ENCODE results near the gene EML3. TPM values are rescaled to one million over a fixed set of nuclear protein-coding genes. Genes with fewer than 3 reads are reported as not detected.

EML3 gene
- total RNA-seq, 1 donor from 2014 or later, result 164 TPM

DNA sequence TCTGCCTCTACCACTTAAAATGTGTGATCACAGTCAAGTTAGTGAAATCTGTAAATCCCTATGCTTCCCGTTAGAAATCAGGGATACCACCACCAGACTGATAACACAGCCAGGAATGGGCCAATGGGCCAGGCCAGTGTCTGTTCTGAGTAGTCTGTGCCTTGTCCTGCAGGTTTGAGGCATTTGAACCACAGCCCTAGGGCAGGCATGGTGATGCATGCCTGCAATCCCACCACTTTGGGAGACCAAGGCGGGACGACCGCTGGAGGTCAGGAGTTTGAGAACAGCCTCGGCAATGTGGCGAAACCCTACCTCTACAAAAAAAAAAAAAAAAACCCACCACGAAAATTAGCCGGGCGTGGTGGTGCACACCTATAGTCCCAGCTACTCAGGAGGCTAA is 53.9 kb downstream of the EML3 start:
- Mint-ChIP-seq H3K27me3 (ENCODE audit: insufficient read depth) (no peaks in the 10 kb centered on the region), H3K4me3 (peak overlapping the region; percentile 9), H3K36me3 (ENCODE audit: low read depth) (peaks cover 43% of the 10 kb centered on the region), H3K4me1 (ENCODE audit: low read depth) (peaks cover 78% of the 10 kb centered on the region), H3K9me3 (no peaks in the 10 kb centered on the region), H3K27ac (peak overlapping the region; percentile 74)
- intact Hi-C loops (cut with micrococcal nuclease), result loop anchor here (5.0 kb wide), 2 partner anchors 299 to 591 kb away; partner anchors contain the start of gene FTH1
- no peak for DNase-seq (ENCODE audit: low spot score)

DNA sequence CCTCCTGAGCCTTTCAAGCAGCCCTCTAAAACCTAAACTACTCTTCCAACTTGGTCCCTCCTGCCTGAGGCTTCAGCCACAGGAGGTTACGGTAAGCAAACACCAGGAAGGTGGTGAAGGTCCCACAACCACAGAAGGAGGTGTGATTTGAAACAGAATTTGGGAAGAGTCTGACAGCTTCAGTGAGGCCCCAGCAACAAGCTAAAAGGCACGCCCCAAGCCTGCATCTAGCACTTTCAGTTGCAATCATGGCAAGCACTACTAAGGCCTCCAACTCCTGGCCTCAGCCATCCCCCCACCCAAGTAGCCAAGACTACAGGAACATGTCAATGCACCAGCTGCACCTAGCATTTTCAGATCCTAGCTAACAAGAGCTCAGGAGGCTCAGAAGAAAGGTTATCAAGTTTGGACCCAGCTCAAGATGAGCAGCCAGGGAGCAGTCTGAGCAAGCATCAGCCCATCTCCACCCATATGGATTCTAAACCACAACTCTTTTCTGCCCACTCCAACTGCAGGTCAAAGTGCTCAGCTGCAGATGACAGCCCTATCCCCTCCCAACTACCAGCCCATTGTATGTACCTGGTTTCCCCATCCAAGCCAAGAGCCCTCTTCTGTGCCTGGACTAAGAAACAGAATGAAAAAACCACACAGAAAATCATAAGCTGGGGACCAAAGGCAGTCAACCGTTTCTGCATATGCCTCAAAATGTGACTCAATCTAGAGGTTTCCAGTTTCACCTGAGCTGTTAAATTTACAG is 55.5 kb downstream of the EML3 start:
- Mint-ChIP-seq H3K9me3 (no peaks in the 10 kb centered on the region), H3K36me3 (ENCODE audit: low read depth) (peaks cover 39% of the 10 kb centered on the region), H3K4me3 (peak overlapping the region; percentile 73), H3K27ac (peak overlapping the region; percentile 99), H3K27me3 (ENCODE audit: insufficient read depth) (no peaks in the 10 kb centered on the region), H3K4me1 (ENCODE audit: low read depth) (peaks cover 91% of the 10 kb centered on the region)
- DNase-seq (ENCODE audit: low spot score), result peak; percentile 82
- intact Hi-C loops (cut with micrococcal nuclease), result loop anchor here (1.0 to 5.0 kb wide), 9 partner anchors 11 to 590 kb away; partner anchors contain the start of genes AHNAK, C11orf98, CSKMT and EEF1G

DNA sequence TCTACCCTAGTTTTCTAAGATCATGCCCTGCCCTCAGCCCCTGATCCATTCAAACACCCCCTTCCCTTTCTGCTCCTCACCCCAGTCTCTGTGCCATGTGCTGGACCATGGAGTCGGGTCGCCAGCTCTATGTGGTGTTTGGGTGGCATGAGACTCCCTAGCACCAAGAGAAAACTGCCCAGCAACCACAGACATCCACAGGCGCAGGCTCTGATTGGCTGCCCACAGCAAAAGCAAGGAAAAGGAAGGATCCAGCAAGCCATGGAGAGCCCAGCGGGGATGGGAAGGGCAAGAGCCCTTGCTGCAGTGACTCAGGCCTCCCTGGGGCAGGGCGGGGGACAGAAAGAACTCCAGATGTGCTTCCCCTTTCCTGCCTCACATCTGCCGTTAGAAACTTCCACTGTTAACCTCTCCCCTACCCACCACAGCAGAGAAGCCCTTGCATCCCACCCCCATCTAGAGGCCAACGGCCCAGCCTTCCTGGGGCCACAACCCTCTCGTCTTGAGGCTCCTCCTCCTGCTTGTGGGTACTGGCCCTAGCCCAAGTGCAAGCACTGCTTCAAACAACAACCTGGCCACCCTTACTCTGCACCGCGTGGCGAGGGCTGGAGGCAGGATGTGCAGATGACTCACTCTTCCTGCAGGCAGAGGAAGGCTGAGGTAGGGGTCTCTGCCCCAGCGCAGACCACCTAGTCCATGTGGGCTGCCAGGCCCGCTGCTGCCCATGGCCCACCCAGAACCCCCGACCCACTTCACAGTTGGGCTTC is 56.3 kb downstream of the EML3 start:
- Mint-ChIP-seq H3K27me3 (ENCODE audit: insufficient read depth) (no peaks in the 10 kb centered on the region), H3K4me3 (peak overlapping the region; percentile 73), H3K9me3 (no peaks in the 10 kb centered on the region), H3K4me1 (ENCODE audit: low read depth) (peaks cover 93% of the 10 kb centered on the region), H3K36me3 (ENCODE audit: low read depth) (peaks cover 36% of the 10 kb centered on the region), H3K27ac (peak overlapping the region; percentile 99)
- intact Hi-C loops (cut with micrococcal nuclease), result loop anchor here (1.0 to 5.0 kb wide), 6 partner anchors 10 to 589 kb away; partner anchors contain the start of genes AHNAK, C11orf98, CSKMT and FTH1
- peak; percentile 87 for DNase-seq (ENCODE audit: low spot score)

DNA sequence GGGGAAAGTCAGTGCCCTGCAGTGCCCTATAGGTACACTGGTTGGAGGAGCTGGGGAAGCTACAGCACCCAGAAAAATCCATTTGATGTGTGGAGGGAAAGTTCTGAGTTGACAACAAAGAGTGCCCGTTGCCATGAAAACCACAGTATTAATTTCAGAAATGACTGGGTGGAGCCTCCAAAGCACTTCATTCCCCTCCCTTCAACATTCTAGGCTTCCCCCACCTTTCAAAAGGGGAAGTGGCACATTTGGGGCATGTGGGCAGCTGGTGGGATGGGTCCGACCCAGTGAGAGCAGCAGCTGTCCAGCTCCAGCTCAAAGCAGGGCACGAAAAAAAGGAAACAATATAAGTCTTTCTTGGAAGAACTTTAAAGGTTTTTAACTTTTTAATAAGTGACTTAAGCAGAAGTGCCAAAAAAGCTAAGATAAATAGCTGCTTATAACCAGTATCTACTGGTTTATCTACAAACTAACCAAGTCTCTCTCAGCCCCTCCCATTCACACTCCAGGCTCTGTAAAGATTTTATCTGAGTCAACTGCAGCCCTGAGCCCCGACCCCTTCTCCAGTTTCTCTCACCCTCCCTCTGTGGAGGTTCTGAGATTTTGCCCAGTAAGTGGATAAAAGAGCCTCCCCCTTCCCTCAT is 57.0 kb downstream of the EML3 start:
- no peaks in the 10 kb centered on the region for H3K9me3 Mint-ChIP-seq
- peak overlapping the region; percentile 99 for H3K27ac Mint-ChIP-seq
- no peaks in the 10 kb centered on the region for H3K27me3 Mint-ChIP-seq (ENCODE audit: insufficient read depth)
- intact Hi-C loops (cut with micrococcal nuclease), result loop anchor here (1.0 to 5.0 kb wide), 7 partner anchors 9 to 588 kb away; partner anchors contain the start of genes AHNAK, C11orf98, CSKMT and FTH1
- peaks cover 32% of the 10 kb centered on the region for H3K36me3 Mint-ChIP-seq (ENCODE audit: low read depth)
- peaks cover 95% of the 10 kb centered on the region for H3K4me1 Mint-ChIP-seq (ENCODE audit: low read depth)
- H3K4me3 Mint-ChIP-seq, result peak overlapping the region; percentile 73
- DNase-seq (ENCODE audit: low spot score), result peak; percentile 67

DNA sequence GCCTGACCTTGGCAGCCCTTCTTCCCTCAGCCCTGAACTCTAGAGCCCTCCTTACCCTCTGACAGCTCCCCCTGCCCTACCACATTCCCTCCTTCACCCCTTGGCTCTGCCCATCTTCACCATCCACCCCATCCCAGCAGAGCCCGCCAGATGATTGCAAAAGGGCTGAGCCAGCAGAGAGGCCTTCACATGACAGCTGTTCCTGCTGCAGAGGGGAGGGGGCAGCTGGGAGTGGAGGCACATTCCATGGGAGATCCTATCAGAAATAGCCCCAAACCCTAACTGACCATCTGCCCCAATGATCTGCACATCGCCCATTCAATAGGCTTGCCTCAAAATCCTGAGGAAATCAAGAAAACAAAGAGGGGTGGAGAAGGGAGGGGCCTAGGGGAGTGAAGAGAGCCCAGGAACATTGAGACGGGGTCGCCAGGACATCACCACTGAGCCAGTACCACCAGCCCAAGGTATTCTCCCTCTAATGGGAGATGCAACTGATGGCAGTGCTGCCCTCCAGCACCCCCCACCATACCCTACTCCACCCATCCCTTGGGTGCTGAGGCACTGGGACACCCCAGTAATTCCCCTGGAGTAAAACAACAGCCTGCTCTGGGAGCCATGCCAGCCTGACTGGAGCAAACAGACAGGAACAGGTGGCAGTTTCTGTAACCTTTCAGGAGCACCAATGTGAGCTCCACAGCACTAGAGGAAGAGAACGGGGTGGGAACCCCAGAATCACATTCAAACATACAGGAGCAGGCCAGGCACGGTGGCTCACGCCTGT is 58.0 kb downstream of the EML3 start:
- no peak for DNase-seq (ENCODE audit: low spot score)
- peaks cover 23% of the 10 kb centered on the region for H3K36me3 Mint-ChIP-seq (ENCODE audit: low read depth)

DNA sequence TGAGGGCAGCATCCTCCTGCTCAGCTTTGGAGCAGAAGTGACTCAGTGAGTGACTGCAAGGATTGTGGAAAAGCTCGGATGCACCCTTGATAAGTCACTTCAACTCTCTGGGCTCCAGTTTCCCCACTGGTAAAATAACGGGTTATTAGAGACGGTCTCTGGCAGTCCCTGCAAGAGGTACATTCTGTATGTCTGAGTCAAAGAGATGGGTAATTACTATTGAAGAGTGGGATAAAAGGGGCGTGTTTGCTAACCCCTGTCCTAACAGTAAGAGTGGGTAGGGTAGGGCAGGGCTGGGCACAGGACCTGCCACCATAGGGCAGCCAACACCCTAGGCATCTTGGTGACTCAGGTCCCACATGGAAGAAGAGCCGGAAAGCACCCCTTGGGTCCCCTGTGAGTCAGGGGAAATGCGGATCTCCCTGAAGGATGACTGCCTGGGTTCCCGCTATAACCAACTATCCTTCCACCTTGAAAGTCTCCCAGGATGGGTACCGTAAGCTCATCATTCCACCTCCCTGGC is 58.7 kb downstream of the EML3 start:
- H3K9me3 Mint-ChIP-seq, result no peaks in the 10 kb centered on the region
- intact Hi-C loops (cut with micrococcal nuclease), result loop anchor here (2.0 to 5.0 kb wide), 2 partner anchors 327 to 1118 kb away; partner anchors contain the start of genes ATL3 and SLC3A2
- H3K4me3 Mint-ChIP-seq, result peak overlapping the region; percentile 71
- H3K4me1 Mint-ChIP-seq (ENCODE audit: low read depth), result peaks cover 88% of the 10 kb centered on the region
- peaks cover 16% of the 10 kb centered on the region for H3K36me3 Mint-ChIP-seq (ENCODE audit: low read depth)
- peak overlapping the region; percentile 99 for H3K27ac Mint-ChIP-seq
- peaks cover 8% of the 10 kb centered on the region for H3K27me3 Mint-ChIP-seq (ENCODE audit: insufficient read depth)
- no peak for DNase-seq (ENCODE audit: low spot score)

More for the DNA sequence above, 58.0 kb downstream of the EML3 start:
- intact Hi-C loops (cut with micrococcal nuclease), result loop anchor here (2.0 to 5.0 kb wide), 4 partner anchors 303 to 1118 kb away; partner anchors contain the start of genes ATL3, FTH1 and SLC3A2
- H3K4me3 Mint-ChIP-seq, result peak overlapping the region; percentile 59
- no peaks in the 10 kb centered on the region for H3K9me3 Mint-ChIP-seq
- peaks cover 7% of the 10 kb centered on the region for H3K27me3 Mint-ChIP-seq (ENCODE audit: insufficient read depth)
- H3K27ac Mint-ChIP-seq, result peak overlapping the region; percentile 99
- H3K4me1 Mint-ChIP-seq (ENCODE audit: low read depth), result peaks cover 95% of the 10 kb centered on the region

DNA sequence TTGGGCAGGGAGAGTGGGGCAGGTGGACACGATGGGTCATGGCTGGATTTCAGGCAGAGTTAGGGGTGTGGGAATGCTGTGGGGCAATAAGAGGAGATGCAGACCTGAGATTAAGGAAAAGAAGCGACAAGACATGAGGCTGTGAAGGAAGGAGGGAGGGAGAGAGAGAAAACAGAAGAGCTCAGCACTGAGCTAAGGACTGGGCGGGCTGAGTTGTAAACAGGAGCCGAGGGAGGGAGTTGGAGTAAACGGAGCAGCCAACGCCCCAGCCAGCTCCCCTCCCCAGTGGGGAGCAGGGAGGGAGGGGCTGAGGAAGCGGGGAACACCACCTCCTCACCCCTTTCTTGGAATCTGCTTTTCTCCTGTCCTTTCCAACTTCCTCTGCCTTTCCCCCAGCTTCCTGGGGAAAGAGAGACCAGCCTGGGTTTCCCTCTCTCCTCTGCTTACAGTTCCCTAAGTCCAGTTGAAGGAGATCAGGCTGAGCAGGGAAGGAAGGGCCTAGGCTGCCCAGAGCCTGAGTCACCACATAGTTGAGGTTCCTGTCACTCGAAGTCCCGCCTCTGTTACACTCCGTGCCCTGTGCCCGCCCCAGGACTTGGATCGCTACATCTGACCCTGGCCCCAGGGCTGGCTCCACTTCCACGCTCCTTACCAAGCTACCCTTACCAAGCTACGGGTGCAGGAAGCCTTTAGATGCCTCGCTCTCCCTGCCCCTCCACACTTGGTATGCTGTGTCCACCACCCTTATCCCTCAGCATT is 59.3 kb downstream of the EML3 start:
- Mint-ChIP-seq H3K4me3 (peak overlapping the region; percentile 71), H3K36me3 (ENCODE audit: low read depth) (peaks cover 12% of the 10 kb centered on the region), H3K27ac (peak overlapping the region; percentile 99), H3K27me3 (ENCODE audit: insufficient read depth) (peaks cover 12% of the 10 kb centered on the region), H3K4me1 (ENCODE audit: low read depth) (peaks cover 84% of the 10 kb centered on the region), H3K9me3 (no peaks in the 10 kb centered on the region)
- intact Hi-C loops (cut with micrococcal nuclease), result loop anchor here (5.0 kb wide), 1 partner anchor 1119 kb away; the partner anchor contains the start of gene ATL3
- DNase-seq (ENCODE audit: low spot score), result peak; percentile 56

DNA sequence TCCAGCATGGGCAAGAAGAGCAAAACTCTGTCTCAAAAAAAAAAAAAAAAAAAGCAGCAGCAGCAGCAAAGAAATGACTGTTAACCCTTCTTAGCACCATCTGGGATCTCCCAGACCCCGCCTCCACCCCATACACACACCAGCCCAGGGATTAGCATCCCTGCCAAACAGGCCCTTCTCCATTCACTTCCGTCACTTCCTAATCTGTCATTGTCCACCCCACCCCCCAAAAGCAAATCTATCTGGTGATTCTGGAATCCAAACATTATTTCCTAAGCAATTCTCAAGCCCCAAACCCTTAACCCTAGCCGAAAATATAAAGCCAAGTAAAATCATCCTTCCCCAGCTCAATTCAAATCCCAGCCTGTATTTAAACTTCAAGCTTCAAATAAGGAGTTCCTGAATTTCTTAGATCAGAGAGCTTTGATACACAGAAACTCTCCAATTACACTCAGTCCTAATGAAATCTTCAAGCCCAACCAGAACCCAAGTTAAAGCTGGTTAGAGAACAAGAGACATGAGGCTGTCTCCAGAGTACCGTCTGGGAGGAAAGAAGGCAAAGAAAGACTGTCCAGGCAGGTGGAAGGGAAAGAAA is 60.0 kb downstream of the EML3 start:
- Mint-ChIP-seq H3K4me3 (peak overlapping the region; percentile 71), H3K36me3 (ENCODE audit: low read depth) (peaks cover 12% of the 10 kb centered on the region), H3K27ac (peak overlapping the region; percentile 99), H3K9me3 (no peaks in the 10 kb centered on the region), H3K4me1 (ENCODE audit: low read depth) (peaks cover 88% of the 10 kb centered on the region), H3K27me3 (ENCODE audit: insufficient read depth) (peaks cover 12% of the 10 kb centered on the region)
- no peak for DNase-seq (ENCODE audit: low spot score)
- intact Hi-C loops (cut with micrococcal nuclease), result loop anchor here (1.0 to 5.0 kb wide), 2 partner anchors 289 to 1120 kb away; partner anchors contain the start of gene ATL3

Other genes with a start within 250 kb of the EML3 start
- not detected in 2 replicates for gene SCGB1A1, start 193.7 kb downstream of the EML3 start, total RNA-seq
- gene AHNAK, start 66.0 kb downstream of the EML3 start, total RNA-seq, result 96.5 and 97.2 TPM in 2 replicates
- 1,154 and 1,169 TPM in 2 replicates for gene EEF1G, start 38.9 kb downstream of the EML3 start, total RNA-seq
- gene TUT1, start 21.3 kb downstream of the EML3 start, total RNA-seq, result 38.7 and 40.7 TPM in 2 replicates
- 224 and 230 TPM in 2 replicates for gene MTA2, start 10.9 kb downstream of the EML3 start, total RNA-seq
- 2.5 and 3.2 TPM in 2 replicates for gene ROM1, start 482 bp upstream of the EML3 start, total RNA-seq
- gene B3GAT3, start 9.2 kb upstream of the EML3 start, total RNA-seq, result 93.8 and 94.3 TPM in 2 replicates
- 238 and 255 TPM in 2 replicates for gene GANAB, start 33.8 kb upstream of the EML3 start, total RNA-seq
- gene INTS5, start 40.5 kb upstream of the EML3 start, total RNA-seq, result 39.2 and 40.4 TPM in 2 replicates
- 146 and 151 TPM in 2 replicates for gene C11orf98, start 52.4 kb upstream of the EML3 start, total RNA-seq
- gene CSKMT, start 52.5 kb upstream of the EML3 start, total RNA-seq, result 65.0 and 69.4 TPM in 2 replicates
- 8.9 and 11.4 TPM in 2 replicates for gene UQCC3, start 58.9 kb upstream of the EML3 start, total RNA-seq
- 23.4 and 24.3 TPM in 2 replicates for gene LBHD1, start 59.5 kb upstream of the EML3 start, total RNA-seq
- gene UBXN1, start 66.3 kb upstream of the EML3 start, total RNA-seq, result 125 and 128 TPM in 2 replicates
- 0.17 and 0.26 TPM in 2 replicates for gene LRRN4CL, start 76.8 kb upstream of the EML3 start, total RNA-seq
- gene BSCL2, start 94.6 kb upstream of the EML3 start, total RNA-seq, result 34.0 and 34.6 TPM in 2 replicates
- not detected in 2 replicates for gene GNG3, start 94.9 kb upstream of the EML3 start, total RNA-seq
- gene HNRNPUL2, start 114.7 kb upstream of the EML3 start, total RNA-seq, result 53.0 and 55.2 TPM in 2 replicates
- gene TTC9C, start 115.7 kb upstream of the EML3 start, total RNA-seq, result 36.4 and 38.0 TPM in 2 replicates
- gene ZBTB3, start 141.4 kb upstream of the EML3 start, total RNA-seq, result 8.7 and 9.1 TPM in 2 replicates
- 145 and 148 TPM in 2 replicates for gene POLR2G, start 148.8 kb upstream of the EML3 start, total RNA-seq
- gene TAF6L, start 158.6 kb upstream of the EML3 start, total RNA-seq, result 19.4 and 20.7 TPM in 2 replicates
- gene TMEM179B, start 174.6 kb upstream of the EML3 start, total RNA-seq, result 40.6 and 43.0 TPM in 2 replicates
- gene TMEM223, start 179.2 kb upstream of the EML3 start, total RNA-seq, result 14.3 and 16.0 TPM in 2 replicates
- 155 and 158 TPM in 2 replicates for gene NXF1, start 192.7 kb upstream of the EML3 start, total RNA-seq
- gene STX5, start 219.3 kb upstream of the EML3 start, total RNA-seq, result 34.2 and 39.9 TPM in 2 replicates
- gene TEX54, start 220.1 kb upstream of the EML3 start, total RNA-seq, result 1.2 and 1.3 TPM in 2 replicates
- 156 and 161 TPM in 2 replicates for gene WDR74, start 226.8 kb upstream of the EML3 start, total RNA-seq

Data from activated T-helper 1 cell treated with anti-CD3 and anti-CD28 coated beads, Interleukin-12 subunit alpha, Interleukin-12 subunit beta, Interleukin-2, Interleukin-4 antibody, amounts not matched to agents 30 ng/mL and 10 ng/mL and 1 ng/mL, durations not matched to agents 14 hours and 24 hours and 36 hours (primary cell).